ENCODE measurements around the gene VPS35. TPM values are rescaled to one million over a fixed set of nuclear protein-coding genes. Genes with fewer than 3 reads are reported as not detected.

The VPS35 gene
- total RNA-seq, 1 donor from 2014 or later = 63.3 TPM

GRCh38 chr16:46731691-46732555 is 42.9 kb upstream of the VPS35 start:
- Histone ChIP-seq H3K27me3 (no peaks in the 10 kb centered on the region), H3K9me3 (no peaks in the 10 kb centered on the region), H3K4me1 (no peaks in the 10 kb centered on the region), H3K36me3 (no peaks in the 10 kb centered on the region), H3K27ac (no peak overlapping the region), H3K4me3 (no peak overlapping the region)
- intact Hi-C loops (cut with DNase I) = no loop called here
- TF ChIP-seq CTCF (IDR thresholded peaks at IDR 0.05) = no peak
- no peak for TF ChIP-seq POLR2A (IDR thresholded peaks at IDR 0.05)
- no peak for TF ChIP-seq POLR2AphosphoS5 (IDR thresholded peaks at IDR 0.05; ENCODE audit: insufficient read depth in 1 of 2, low read depth in 1 of 2)
- no peak for DNase-seq (ENCODE audit: extremely low spot score in 2 of 2)

GRCh38 chr16:46730801-46731690 is 42.1 kb upstream of the VPS35 start:
- no peak for DNase-seq (ENCODE audit: extremely low spot score in 2 of 2)
- TF ChIP-seq POLR2A (IDR thresholded peaks at IDR 0.05) (no peak), CTCF (IDR thresholded peaks at IDR 0.05) (no peak), POLR2AphosphoS5 (IDR thresholded peaks at IDR 0.05; ENCODE audit: insufficient read depth in 1 of 2, low read depth in 1 of 2) (no peak)
- intact Hi-C loops (cut with DNase I) = no loop called here
- Histone ChIP-seq H3K27ac (no peak overlapping the region), H3K27me3 (no peaks in the 10 kb centered on the region), H3K36me3 (no peaks in the 10 kb centered on the region), H3K4me3 (no peak overlapping the region), H3K4me1 (no peaks in the 10 kb centered on the region), H3K9me3 (no peaks in the 10 kb centered on the region)

GRCh38 chr16:46730126-46730525 is 41.1 kb upstream of the VPS35 start:
- Histone ChIP-seq H3K27me3 (no peaks in the 10 kb centered on the region), H3K9me3 (no peaks in the 10 kb centered on the region), H3K4me1 (no peaks in the 10 kb centered on the region), H3K27ac (no peak overlapping the region), H3K4me3 (no peak overlapping the region), H3K36me3 (no peaks in the 10 kb centered on the region)
- TF ChIP-seq CTCF (IDR thresholded peaks at IDR 0.05) = no peak
- no peak for TF ChIP-seq POLR2A (IDR thresholded peaks at IDR 0.05)
- TF ChIP-seq POLR2AphosphoS5 (IDR thresholded peaks at IDR 0.05; ENCODE audit: insufficient read depth in 1 of 2, low read depth in 1 of 2) = no peak
- no peak for DNase-seq (ENCODE audit: extremely low spot score in 2 of 2)
- intact Hi-C loops (cut with DNase I) = no loop called here

- Histone ChIP-seq H3K27me3 (no peaks in the 10 kb centered on the region), H3K27ac (no peak overlapping the region), H3K36me3 (no peaks in the 10 kb centered on the region), H3K4me3 (no peak overlapping the region), H3K9me3 (no peaks in the 10 kb centered on the region), H3K4me1 (no peaks in the 10 kb centered on the region)
- intact Hi-C loops (cut with DNase I) = no loop called here
- no peak for TF ChIP-seq CTCF (IDR thresholded peaks at IDR 0.05)
- TF ChIP-seq POLR2A (IDR thresholded peaks at IDR 0.05) = no peak
- no peak for TF ChIP-seq POLR2AphosphoS5 (IDR thresholded peaks at IDR 0.05; ENCODE audit: insufficient read depth in 1 of 2, low read depth in 1 of 2)
- DNase-seq (ENCODE audit: extremely low spot score in 2 of 2) = peak in 1 of 2 donors; percentile 82
Observed at GRCh38 chr16:46729326-46729995, 40.5 kb upstream of the VPS35 start.

Data from vagina (tissue), 2 donors.